Activated CD4-positive, alpha-beta T cell treated with anti-CD3 and anti-CD28 coated beads, Interleukin-2, Interleukin-4, amounts not matched to agents 100 ng/mL and 50 ng/mL, durations not matched to agents 16 hours and 8 hours (primary cell): ENCODE data around the gene SPNS3.

Source experiments
- DNase-seq: peaks from one replicate; pipeline ENCODE4 v3.0.0-alpha.2; 2020; ENCODE audit warnings: low spot score

The SPNS3 gene

GRCh38 chr17:4433515-4434031 is at the start of gene SPNS3:
Gene SPNS3 (plus strand): TSS chr17:4433940. CDS start chr17:4433968, 28 bp downstream.
- peak; percentile 35 for DNase-seq

GRCh38 chr17:4386406-4386805 is 47.3 kb upstream of the SPNS3 start:
- DNase-seq, result no peak

- no peak for DNase-seq
Measured at GRCh38 chr17:4387137-4387536, 46.6 kb upstream of the SPNS3 start.

- no peak for DNase-seq
Measured at GRCh38 chr17:4389079-4389478, 44.7 kb upstream of the SPNS3 start.

- DNase-seq, result no peak
Measured at GRCh38 chr17:4393806-4394205, 39.9 kb upstream of the SPNS3 start.

- no peak for DNase-seq
Measured at GRCh38 chr17:4394208-4395110, 39.3 kb upstream of the SPNS3 start.

- no peak for DNase-seq
Measured at GRCh38 chr17:4395111-4395478, 38.6 kb upstream of the SPNS3 start.

- DNase-seq, result no peak
Measured at GRCh38 chr17:4397840-4398239, 35.9 kb upstream of the SPNS3 start.

GRCh38 chr17:4405038-4405669 is 28.6 kb upstream of the SPNS3 start:
- DNase-seq, result no peak

- DNase-seq, result no peak
Measured at GRCh38 chr17:4405699-4406098, 28.0 kb upstream of the SPNS3 start.

GRCh38 chr17:4406386-4406785 is 27.4 kb upstream of the SPNS3 start:
- no peak for DNase-seq

GRCh38 chr17:4407216-4407615 is 26.5 kb upstream of the SPNS3 start:
- no peak for DNase-seq

- no peak for DNase-seq
Measured at GRCh38 chr17:4407851-4408250, 25.9 kb upstream of the SPNS3 start.

GRCh38 chr17:4409659-4410058 is 24.1 kb upstream of the SPNS3 start:
- no peak for DNase-seq

- DNase-seq, result no peak
Measured at GRCh38 chr17:4411201-4411600, 22.5 kb upstream of the SPNS3 start.

- DNase-seq, result peak; percentile 92
Measured at GRCh38 chr17:4412933-4413831, 20.6 kb upstream of the SPNS3 start.

GRCh38 chr17:4417129-4417667 is 16.5 kb upstream of the SPNS3 start:
- DNase-seq, result no peak

- DNase-seq, result peak; percentile 82
Measured at GRCh38 chr17:4420692-4421131, 13.0 kb upstream of the SPNS3 start.

GRCh38 chr17:4422864-4423263 is 10.9 kb upstream of the SPNS3 start:
- no peak for DNase-seq

- no peak for DNase-seq
Measured at GRCh38 chr17:4425398-4425797, 8.3 kb upstream of the SPNS3 start.

- no peak for DNase-seq
Measured at GRCh38 chr17:4426499-4427208, 7.1 kb upstream of the SPNS3 start.
